Transverse colon (tissue), 4 donors: ENCODE data around the gene DNLZ. TPM values are rescaled to one million over a fixed set of nuclear protein-coding genes. Genes with fewer than 3 reads are reported as not detected.

Experiments used
- DNase-seq: peaks from one replicate; pipeline ENCODE4 v3.0.0-alpha.2; 2019
- H3K27ac ChIP-seq, 4 donors: fragments of 200-600 bp; sonication (generic); 2 replicates each; pipeline ENCODE4 v1.5.1; 2016 to 2018; ENCODE audit warnings: inconsistent platforms in 4 of 4
- H3K27me3 ChIP-seq: fragments of 200-600 bp; sonication (generic); 2 replicates; pipeline ENCODE4 v1.5.1; 2017; ENCODE audit warnings: inconsistent platforms
- H3K36me3 ChIP-seq, 4 donors: fragments of 200-600 bp; sonication (generic); 2 replicates each; pipeline ENCODE4 v1.5.1; 2017 to 2019; ENCODE audit warnings: inconsistent platforms in 4 of 4
- H3K4me1 ChIP-seq, 4 donors: fragments of 200-600 bp; sonication (generic); 2 replicates each; pipeline ENCODE4 v1.5.1; 2017 to 2020; ENCODE audit warnings: inconsistent platforms in 4 of 4
- H3K4me3 ChIP-seq, 4 donors: fragments of 200-600 bp; sonication (generic); 1 replicate in 1 of 4; 2 replicates in 3 of 4; pipeline versions ENCODE4 v1.5.1 to v1.6.1; 2017 to 2019; ENCODE audit warnings: inconsistent platforms in 4 of 4
- H3K9me3 ChIP-seq, 2 donors: fragments of 200-600 bp; sonication (generic); 2 replicates each; pipeline ENCODE4 v1.5.1; 2017 to 2019; ENCODE audit warnings: inconsistent platforms in 2 of 2
- EP300 ChIP-seq: sonication (generic); formaldehyde crosslinking; IDR thresholded peaks from one replicate; pipeline ENCODE4 v1.6.1; 2017; ENCODE audit warnings: antibody characterized with exemption, low read depth
- POLR2A ChIP-seq: fragments of 450-650 bp; IDR thresholded peaks from one replicate; pipeline ENCODE4 v1.6.1; 2016; ENCODE audit warnings: antibody characterized with exemption, mild to moderate bottlenecking, moderate library complexity
- POLR2AphosphoS5 ChIP-seq, 3 donors: sonication (generic); formaldehyde crosslinking; IDR thresholded peaks; one replicate each; pipeline ENCODE4 v1.6.1; 2016; ENCODE audit warnings: antibody characterized with exemption in 3 of 3
- WGBS, 2 donors: methylation state at CpG; one replicate each; pipeline ENCODE4 v1.1.5; 2018; ENCODE audit warnings: low coverage in 1 of 2; 5-methylcytosine and 5-hydroxymethylcytosine counted together
- in situ Hi-C, 4 donors: fragments of 200-750 bp; cut with MboI; loops; one replicate each; pipeline versions ENCODE4 v1.15.0 to v1.15.1; 2017; ENCODE audit warnings: low sequenced_read_pairs in 3 of 4, low pct_ligation_motif_present in 1 of 4, low pct_unique_long_range_greater_than_20kb in 1 of 4
- intact Hi-C: fragments of 100-400 bp; cut with DNase I; formaldehyde crosslinking; loops from one replicate; pipeline ENCODE4 v1.15.1; 2023; ENCODE audit warnings: low total_unique reads
- total RNA-seq, 4 donors: library from RNA; depleted of rRNA; stranded (reverse); fragments of >200 nt; gene quantifications; one replicate each; pipeline ENCODE4 v1.1.0, GENCODE V29; 2016
- TF ChIP-seq, protein P1 (sequence below), 5 experiments: fragments of 200-600 bp in 3 of 5; fragments of 450-650 bp in 2 of 5; sonication (generic) in 3 of 5; IDR thresholded peaks; 1 replicate in 2 of 5; 2 replicates in 3 of 5; pipeline ENCODE4 v1.5.1; 2016 to 2017; ENCODE audit warnings: antibody characterized with exemption in 5 of 5, inconsistent platforms in 3 of 5, mild to moderate bottlenecking in 2 of 5, moderate library complexity in 1 of 5

DNLZ gene
- total RNA-seq, 4 donors from 2014 or later, result 6.7 to 17.3 (median 10.4) TPM

DNA sequence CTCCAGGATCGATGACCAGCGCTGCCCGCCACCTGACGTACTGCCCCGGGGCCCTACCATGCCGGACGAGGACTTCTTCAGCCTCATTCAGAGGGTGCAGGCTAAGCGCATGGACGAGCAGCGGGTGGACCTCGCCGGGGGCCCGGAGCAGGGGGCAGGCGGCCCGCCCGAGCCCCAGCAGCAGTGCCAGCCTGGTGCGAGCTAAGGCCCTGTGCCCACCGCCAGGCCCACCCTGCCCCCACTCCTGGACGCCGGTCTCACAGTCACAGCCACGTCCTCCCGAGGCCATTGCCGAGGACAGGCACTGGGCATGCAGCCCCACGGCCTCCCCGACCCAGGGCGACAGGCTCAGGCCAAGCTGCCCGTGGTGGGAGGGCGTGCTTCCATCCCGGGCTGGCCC lies 5.5 kb downstream of the DNLZ start:
- TF ChIP-seq, protein P1, sequence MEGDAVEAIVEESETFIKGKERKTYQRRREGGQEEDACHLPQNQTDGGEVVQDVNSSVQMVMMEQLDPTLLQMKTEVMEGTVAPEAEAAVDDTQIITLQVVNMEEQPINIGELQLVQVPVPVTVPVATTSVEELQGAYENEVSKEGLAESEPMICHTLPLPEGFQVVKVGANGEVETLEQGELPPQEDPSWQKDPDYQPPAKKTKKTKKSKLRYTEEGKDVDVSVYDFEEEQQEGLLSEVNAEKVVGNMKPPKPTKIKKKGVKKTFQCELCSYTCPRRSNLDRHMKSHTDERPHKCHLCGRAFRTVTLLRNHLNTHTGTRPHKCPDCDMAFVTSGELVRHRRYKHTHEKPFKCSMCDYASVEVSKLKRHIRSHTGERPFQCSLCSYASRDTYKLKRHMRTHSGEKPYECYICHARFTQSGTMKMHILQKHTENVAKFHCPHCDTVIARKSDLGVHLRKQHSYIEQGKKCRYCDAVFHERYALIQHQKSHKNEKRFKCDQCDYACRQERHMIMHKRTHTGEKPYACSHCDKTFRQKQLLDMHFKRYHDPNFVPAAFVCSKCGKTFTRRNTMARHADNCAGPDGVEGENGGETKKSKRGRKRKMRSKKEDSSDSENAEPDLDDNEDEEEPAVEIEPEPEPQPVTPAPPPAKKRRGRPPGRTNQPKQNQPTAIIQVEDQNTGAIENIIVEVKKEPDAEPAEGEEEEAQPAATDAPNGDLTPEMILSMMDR (IDR thresholded peaks at IDR 0.05), result no peak
- TF ChIP-seq POLR2A (no peak), POLR2AphosphoS5 (IDR thresholded peaks at IDR 0.05) (no peak), EP300 (no peak)
- intact Hi-C loops, result no loop called here
- Histone ChIP-seq H3K9me3 (no peaks in the 10 kb centered on the region), H3K27me3 (no peaks in the 10 kb centered on the region), H3K36me3 (no peaks in the 10 kb centered on the region), H3K4me3 (no peak overlapping the region), H3K27ac (no peak overlapping the region), H3K4me1 (peaks cover 18 to 30% (median 23%) of the 10 kb centered on the region in 4 donors)
- in situ Hi-C loops, result no loop called here
- 89% methylated on average over 28 of the region's 29 CpGs; no CpG with 5 or more reads in 1 of the 2 donors for WGBS, 2 donors
- no peak for DNase-seq

DNA sequence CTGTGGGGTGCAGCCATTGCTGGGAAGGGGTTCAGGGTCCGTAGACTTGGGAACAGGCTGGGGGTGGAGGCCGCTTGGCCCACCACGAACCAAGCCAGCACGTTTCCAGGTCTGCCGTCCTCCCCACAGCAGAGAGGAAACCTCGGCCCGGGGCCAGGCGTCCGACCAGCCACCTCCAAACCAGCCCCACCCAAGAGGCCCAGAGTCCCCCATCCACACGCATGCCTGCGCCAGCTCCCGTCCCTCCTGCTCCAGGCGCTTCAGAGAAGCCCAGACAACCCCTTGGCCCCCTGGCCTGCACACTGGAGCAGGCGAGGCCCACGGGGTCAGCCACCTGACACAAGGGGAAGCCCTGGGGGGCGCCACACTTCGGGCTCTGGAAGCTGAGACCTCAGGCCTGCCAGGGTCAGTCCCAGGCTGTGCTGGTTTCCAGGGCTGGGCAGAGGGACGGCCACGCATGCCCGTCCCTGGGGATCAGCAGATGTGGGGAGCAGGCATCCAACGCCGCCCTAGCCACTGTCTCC lies 6.3 kb downstream of the DNLZ start:
- Histone ChIP-seq H3K4me3 (no peak overlapping the region), H3K27ac (no peak overlapping the region), H3K27me3 (no peaks in the 10 kb centered on the region), H3K9me3 (no peaks in the 10 kb centered on the region), H3K36me3 (no peaks in the 10 kb centered on the region), H3K4me1 (peaks cover 15 to 23% (median 16%) of the 10 kb centered on the region in 4 donors)
- WGBS, 2 donors, result 77% methylated on average over 17 of the region's 22 CpGs; no CpG with 5 or more reads in 1 of the 2 donors
- DNase-seq, result no peak
- intact Hi-C loops, result no loop called here
- in situ Hi-C loops, result no loop called here
- TF ChIP-seq POLR2AphosphoS5 (IDR thresholded peaks at IDR 0.05) (no peak), EP300 (no peak)
- TF ChIP-seq, protein P1 (IDR thresholded peaks at IDR 0.05), result no peak

DNA sequence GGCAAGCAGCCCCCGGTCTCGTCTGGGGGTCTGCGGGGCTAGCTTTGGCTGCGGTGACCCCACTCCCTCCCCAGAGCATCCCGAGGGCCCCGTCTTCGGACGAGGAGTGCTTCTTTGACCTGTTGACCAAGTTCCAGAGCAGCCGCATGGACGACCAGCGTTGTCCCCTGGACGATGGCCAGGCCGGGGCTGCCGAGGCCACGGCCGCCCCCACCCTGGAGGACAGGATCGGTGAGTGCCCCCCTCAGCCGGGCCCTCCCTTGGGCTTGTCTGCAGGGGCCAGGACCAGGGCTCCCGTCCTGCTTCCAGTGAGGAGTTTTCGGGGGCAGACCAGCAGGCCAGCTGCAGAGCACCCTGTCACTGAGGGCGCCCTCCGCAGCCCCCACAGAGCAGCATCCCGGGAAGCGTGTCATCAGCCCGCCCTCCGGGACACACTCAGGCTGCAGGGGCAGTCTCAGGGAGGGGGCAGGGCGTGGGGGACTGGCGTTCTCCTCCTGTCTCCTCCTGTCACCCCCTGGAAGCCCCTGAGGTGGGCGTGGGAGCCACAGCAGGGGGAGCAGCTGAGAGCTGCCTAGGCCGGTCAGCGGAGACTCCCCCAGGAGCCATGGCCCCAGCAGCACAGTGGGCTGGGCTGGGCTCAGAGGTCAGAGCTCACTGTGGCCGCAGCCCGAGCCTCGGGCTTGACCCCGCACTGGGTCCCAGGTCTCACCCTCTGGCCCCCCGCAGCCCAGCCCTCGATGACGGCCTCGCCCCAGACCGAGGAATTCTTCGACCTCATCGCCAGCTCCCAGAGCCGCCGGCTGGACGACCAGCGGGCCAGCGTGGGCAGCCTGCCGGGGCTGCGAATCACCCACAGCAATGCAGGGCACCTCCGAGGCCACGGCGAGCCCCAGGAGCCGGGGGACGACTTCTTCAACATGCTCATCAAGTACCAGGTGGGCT lies 7.7 kb downstream of the DNLZ start:
- Histone ChIP-seq H3K9me3 (no peaks in the 10 kb centered on the region), H3K4me3 (no peak overlapping the region), H3K27me3 (no peaks in the 10 kb centered on the region), H3K4me1 (peaks cover 2 to 12% (median 5%) of the 10 kb centered on the region in 4 donors), H3K27ac (no peak overlapping the region), H3K36me3 (no peaks in the 10 kb centered on the region)
- intact Hi-C loops, result no loop called here
- in situ Hi-C loops, result no loop called here
- TF ChIP-seq, protein P1 (IDR thresholded peaks at IDR 0.05), result no peak
- TF ChIP-seq POLR2A (no peak), POLR2AphosphoS5 (IDR thresholded peaks at IDR 0.05) (no peak), EP300 (no peak)
- DNase-seq, result no peak
- 62% methylated on average over 49 of the region's 54 CpGs; no CpG with 5 or more reads in 1 of the 2 donors for WGBS, 2 donors

DNA sequence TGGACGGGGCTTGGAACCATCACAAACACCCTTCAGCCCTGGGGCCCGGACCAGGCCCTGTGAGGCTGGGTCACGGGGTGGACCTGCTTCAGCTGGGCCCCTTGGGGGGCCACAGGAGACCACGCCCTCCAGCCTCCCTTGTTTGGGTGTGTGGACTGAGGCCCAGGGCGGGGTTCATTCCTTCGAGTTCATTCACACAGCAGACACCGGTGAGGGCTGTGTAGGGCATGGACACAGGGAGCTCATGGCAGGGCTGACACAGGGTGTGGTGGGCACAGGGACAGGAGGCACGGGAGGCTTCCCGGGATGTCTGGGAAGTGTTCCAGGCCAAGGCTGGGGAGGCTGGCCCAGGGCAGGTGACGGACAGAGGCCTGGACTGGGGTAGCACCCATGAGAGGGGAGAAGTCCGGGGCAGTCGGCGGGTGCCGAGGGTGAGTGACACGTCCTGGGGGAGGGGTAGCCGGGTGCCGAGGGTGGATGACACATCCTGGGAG lies 8.9 kb downstream of the DNLZ start:
- intact Hi-C loops (no loop called here), in situ Hi-C loops (no loop called here)
- Histone ChIP-seq H3K9me3 (no peaks in the 10 kb centered on the region), H3K27me3 (no peaks in the 10 kb centered on the region), H3K4me3 (no peak overlapping the region), H3K27ac (peak overlapping the region in 3 of 4 donors; percentile 10 to 24 (median 18)), H3K36me3 (no peaks in the 10 kb centered on the region), H3K4me1 (peaks cover 0 to 6% (median 3%) of the 10 kb centered on the region in 4 donors)
- TF ChIP-seq, protein P1 (IDR thresholded peaks at IDR 0.05), result no peak
- TF ChIP-seq POLR2A, result no peak
- TF ChIP-seq EP300, result no peak
- TF ChIP-seq POLR2AphosphoS5 (IDR thresholded peaks at IDR 0.05), result no peak
- DNase-seq, result peak; percentile 24
- WGBS, 2 donors, result 47 to 60% methylated on average over 1 to 4 of the region's 17 CpGs
